HG02938 (cell line): ENCODE measurements around the gene KRT6B.
"Not testable (repeated sequence)": the region's sequence is repeated elsewhere in the genome, so short reads cannot be mapped to it uniquely, and the experiment has no call there.

ENCODE experiments used
- ATAC-seq: cut with Tn5 transposase; IDR thresholded peaks from one replicate; pipeline ENCODE4 v1.9.1; 2021; ENCODE audit warnings: mild to moderate bottlenecking, moderate library complexity; ENCODE audit not compliant: unreplicated experiment

The KRT6B gene

GRCh38 chr12:52473768-52474167 is 21.8 kb upstream of the KRT6B start, which contains the start of gene KRT6C:
Gene KRT6C, minus strand, starts transcription at chr12:52473805. Its CDS starts 68 bp downstream, at chr12:52473737.
- ATAC-seq: no peak

- ATAC-seq: no peak
These were observed 17.9 kb upstream of the KRT6B start for GRCh38 chr12:52469853-52470252.

- no peak for ATAC-seq
These were observed 13.0 kb upstream of the KRT6B start for GRCh38 chr12:52464897-52465296.

GRCh38 chr12:52461693-52462092 is 9.7 kb upstream of the KRT6B start:
- no peak for ATAC-seq

- no peak for ATAC-seq
These were observed 6.9 kb upstream of the KRT6B start for GRCh38 chr12:52458861-52459260.

GRCh38 chr12:52455821-52456220 is 3.9 kb upstream of the KRT6B start:
- ATAC-seq: no peak

- ATAC-seq: no peak
These were observed 2.7 kb upstream of the KRT6B start for GRCh38 chr12:52454411-52455201.

GRCh38 chr12:52448228-52448627 is 3.7 kb downstream of the KRT6B start:
- ATAC-seq: no peak

GRCh38 chr12:52447196-52447595 is 4.8 kb downstream of the KRT6B start:
- ATAC-seq: not testable (repeated sequence)

- no peak for ATAC-seq
These were observed 5.4 kb downstream of the KRT6B start for GRCh38 chr12:52446367-52447045.

- no peak for ATAC-seq
These were observed 6.1 kb downstream of the KRT6B start for GRCh38 chr12:52445876-52446275.

GRCh38 chr12:52444647-52445595 is 7.0 kb downstream of the KRT6B start:
- ATAC-seq: no peak

GRCh38 chr12:52443966-52444365 is 8.0 kb downstream of the KRT6B start:
- ATAC-seq: no peak

- ATAC-seq: no peak
These were observed 9.3 kb downstream of the KRT6B start for GRCh38 chr12:52442600-52443061.

- no peak for ATAC-seq
These were observed 10.5 kb downstream of the KRT6B start for GRCh38 chr12:52441320-52441911.

- no peak for ATAC-seq
These were observed 11.1 kb downstream of the KRT6B start for GRCh38 chr12:52440821-52441319.

GRCh38 chr12:52439845-52440244 is 12.1 kb downstream of the KRT6B start:
- ATAC-seq: no peak

- no peak for ATAC-seq
These were observed 12.5 kb downstream of the KRT6B start for GRCh38 chr12:52439420-52439819.

GRCh38 chr12:52438305-52439301 is 13.3 kb downstream of the KRT6B start:
- ATAC-seq: no peak
